Measurements from ENCODE around the gene SIGLEC15.

The SIGLEC15 gene

GRCh38 chr18:45830917-45831316 lies 5.4 kb downstream of the SIGLEC15 start:
- no peak for TF ChIP-seq CTCF (IDR thresholded peaks at IDR 0.05; ENCODE audit: low read depth, low read length)
- in situ Hi-C loops (cut with HindIII; ENCODE audit: low sequenced_read_pairs), result no loop called here
- no peak overlapping the region for H3K4me3 ChIP-seq (ENCODE audit: low read depth, low read length)
- no peak for DNase-seq (ENCODE audit: low read depth, low spot score)

- H3K4me3 ChIP-seq (ENCODE audit: low read depth, low read length), result no peak overlapping the region
- TF ChIP-seq CTCF (IDR thresholded peaks at IDR 0.05; ENCODE audit: low read depth, low read length), result no peak
- DNase-seq (ENCODE audit: low read depth, low spot score), result no peak
- in situ Hi-C loops (cut with HindIII; ENCODE audit: low sequenced_read_pairs), result no loop called here
Measured at GRCh38 chr18:45833846-45834245, 8.4 kb downstream of the SIGLEC15 start.

- H3K4me3 ChIP-seq (ENCODE audit: low read depth, low read length), result no peak overlapping the region
- no peak for TF ChIP-seq CTCF (IDR thresholded peaks at IDR 0.05; ENCODE audit: low read depth, low read length)
- DNase-seq (ENCODE audit: low read depth, low spot score), result no peak
- in situ Hi-C loops (cut with HindIII; ENCODE audit: low sequenced_read_pairs), result no loop called here
Measured at GRCh38 chr18:45834306-45834705, 8.8 kb downstream of the SIGLEC15 start.

GRCh38 chr18:45835057-45835636 lies 9.7 kb downstream of the SIGLEC15 start:
- in situ Hi-C loops (cut with HindIII; ENCODE audit: low sequenced_read_pairs), result no loop called here
- no peak for TF ChIP-seq CTCF (IDR thresholded peaks at IDR 0.05; ENCODE audit: low read depth, low read length)

GRCh38 chr18:45836242-45837205 lies 11.0 kb downstream of the SIGLEC15 start:
- H3K4me3 ChIP-seq (ENCODE audit: low read depth, low read length), result no peak overlapping the region
- no peak for DNase-seq (ENCODE audit: low read depth, low spot score)
- TF ChIP-seq CTCF (IDR thresholded peaks at IDR 0.05; ENCODE audit: low read depth, low read length), result no peak
- in situ Hi-C loops (cut with HindIII; ENCODE audit: low sequenced_read_pairs), result no loop called here

More at GRCh38 chr18:45835057-45835636, 9.7 kb downstream of the SIGLEC15 start:
- H3K4me3 ChIP-seq (ENCODE audit: low read depth, low read length), result no peak overlapping the region
- no peak for DNase-seq (ENCODE audit: low read depth, low spot score)

GRCh38 chr18:45837283-45838070 lies 12.0 kb downstream of the SIGLEC15 start:
- peak; percentile 37 for DNase-seq (ENCODE audit: low read depth, low spot score)
- no peak overlapping the region for H3K4me3 ChIP-seq (ENCODE audit: low read depth, low read length)
- in situ Hi-C loops (cut with HindIII; ENCODE audit: low sequenced_read_pairs), result no loop called here

More at GRCh38 chr18:45837283-45838070, 12.0 kb downstream of the SIGLEC15 start:
- TF ChIP-seq CTCF (IDR thresholded peaks at IDR 0.05; ENCODE audit: low read depth, low read length), result peak; percentile 12
